ENCODE results near the gene CPSF3.

Gene CPSF3

DNA sequence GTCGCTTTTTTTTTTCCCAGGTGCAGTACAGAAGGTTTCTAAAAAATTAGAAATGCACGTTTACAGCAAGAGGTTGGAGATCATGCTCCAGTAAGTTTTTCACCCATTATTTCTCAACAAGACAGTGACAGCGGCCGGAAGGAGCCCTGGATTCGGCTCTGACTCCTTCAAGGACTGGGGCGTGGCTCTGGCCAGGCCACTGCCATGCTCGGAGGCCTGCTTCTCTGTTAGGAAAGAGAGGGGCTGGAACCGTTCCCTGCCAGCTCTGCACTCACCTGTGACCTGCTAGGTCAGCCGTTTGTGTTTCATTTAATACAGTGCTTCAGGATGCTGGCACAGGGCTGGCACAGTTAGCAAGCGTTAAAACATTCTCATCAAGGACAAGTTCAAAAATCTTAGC is 44.2 kb downstream of the CPSF3 start:
- no peak overlapping the region for H3K4me3 ChIP-seq (ENCODE audit: low read depth, low read length)
- DNase-seq (ENCODE audit: low read depth): no peak
- TF ChIP-seq MYC (IDR thresholded peaks at IDR 0.05; ENCODE audit: low read depth, low read length) (no peak), POLR2A (IDR thresholded peaks at IDR 0.05; ENCODE audit: extremely low read depth, insufficient read length) (no peak), MAX (IDR thresholded peaks at IDR 0.05; ENCODE audit: low read depth, low read length) (no peak)
- TF ChIP-seq, protein P1, sequence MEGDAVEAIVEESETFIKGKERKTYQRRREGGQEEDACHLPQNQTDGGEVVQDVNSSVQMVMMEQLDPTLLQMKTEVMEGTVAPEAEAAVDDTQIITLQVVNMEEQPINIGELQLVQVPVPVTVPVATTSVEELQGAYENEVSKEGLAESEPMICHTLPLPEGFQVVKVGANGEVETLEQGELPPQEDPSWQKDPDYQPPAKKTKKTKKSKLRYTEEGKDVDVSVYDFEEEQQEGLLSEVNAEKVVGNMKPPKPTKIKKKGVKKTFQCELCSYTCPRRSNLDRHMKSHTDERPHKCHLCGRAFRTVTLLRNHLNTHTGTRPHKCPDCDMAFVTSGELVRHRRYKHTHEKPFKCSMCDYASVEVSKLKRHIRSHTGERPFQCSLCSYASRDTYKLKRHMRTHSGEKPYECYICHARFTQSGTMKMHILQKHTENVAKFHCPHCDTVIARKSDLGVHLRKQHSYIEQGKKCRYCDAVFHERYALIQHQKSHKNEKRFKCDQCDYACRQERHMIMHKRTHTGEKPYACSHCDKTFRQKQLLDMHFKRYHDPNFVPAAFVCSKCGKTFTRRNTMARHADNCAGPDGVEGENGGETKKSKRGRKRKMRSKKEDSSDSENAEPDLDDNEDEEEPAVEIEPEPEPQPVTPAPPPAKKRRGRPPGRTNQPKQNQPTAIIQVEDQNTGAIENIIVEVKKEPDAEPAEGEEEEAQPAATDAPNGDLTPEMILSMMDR (IDR thresholded peaks at IDR 0.05; ENCODE audit: low read depth, low read length): no peak

DNA sequence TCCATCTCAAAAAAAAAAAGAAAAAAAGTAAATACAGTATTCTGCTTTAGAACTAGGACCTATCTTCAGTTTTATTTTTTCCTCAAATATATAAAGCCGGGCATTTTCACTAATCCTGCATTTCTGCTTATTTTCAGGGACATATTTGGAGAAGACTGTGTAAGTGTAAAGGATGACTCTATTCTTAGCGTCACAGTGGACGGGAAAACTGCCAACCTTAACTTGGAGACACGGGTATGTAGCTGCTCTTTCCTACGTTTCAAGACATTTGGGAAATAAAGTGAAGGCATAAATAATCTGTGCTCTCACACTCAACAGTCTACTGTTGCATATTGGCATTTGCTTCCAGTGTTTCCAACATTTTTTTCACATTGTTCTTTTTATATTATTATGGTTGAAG is 47.8 kb downstream of the CPSF3 start:
- TF ChIP-seq POLR2A (IDR thresholded peaks at IDR 0.05; ENCODE audit: extremely low read depth, insufficient read length) (no peak), MAX (IDR thresholded peaks at IDR 0.05; ENCODE audit: low read depth, low read length) (no peak), MYC (IDR thresholded peaks at IDR 0.05; ENCODE audit: low read depth, low read length) (no peak)
- TF ChIP-seq, protein P1 (IDR thresholded peaks at IDR 0.05; ENCODE audit: low read depth, low read length): no peak
- DNase-seq (ENCODE audit: low read depth): no peak
- no peak overlapping the region for H3K4me3 ChIP-seq (ENCODE audit: low read depth, low read length)

GRCh38 chr2:9472511-9472910 is 49.1 kb downstream of the CPSF3 start:
- TF ChIP-seq, protein P1 (IDR thresholded peaks at IDR 0.05; ENCODE audit: low read depth, low read length): no peak
- TF ChIP-seq MAX (IDR thresholded peaks at IDR 0.05; ENCODE audit: low read depth, low read length) (no peak), POLR2A (IDR thresholded peaks at IDR 0.05; ENCODE audit: extremely low read depth, insufficient read length) (no peak), MYC (IDR thresholded peaks at IDR 0.05; ENCODE audit: low read depth, low read length) (no peak)
- no peak overlapping the region for H3K4me3 ChIP-seq (ENCODE audit: low read depth, low read length)
- DNase-seq (ENCODE audit: low read depth): no peak

DNA sequence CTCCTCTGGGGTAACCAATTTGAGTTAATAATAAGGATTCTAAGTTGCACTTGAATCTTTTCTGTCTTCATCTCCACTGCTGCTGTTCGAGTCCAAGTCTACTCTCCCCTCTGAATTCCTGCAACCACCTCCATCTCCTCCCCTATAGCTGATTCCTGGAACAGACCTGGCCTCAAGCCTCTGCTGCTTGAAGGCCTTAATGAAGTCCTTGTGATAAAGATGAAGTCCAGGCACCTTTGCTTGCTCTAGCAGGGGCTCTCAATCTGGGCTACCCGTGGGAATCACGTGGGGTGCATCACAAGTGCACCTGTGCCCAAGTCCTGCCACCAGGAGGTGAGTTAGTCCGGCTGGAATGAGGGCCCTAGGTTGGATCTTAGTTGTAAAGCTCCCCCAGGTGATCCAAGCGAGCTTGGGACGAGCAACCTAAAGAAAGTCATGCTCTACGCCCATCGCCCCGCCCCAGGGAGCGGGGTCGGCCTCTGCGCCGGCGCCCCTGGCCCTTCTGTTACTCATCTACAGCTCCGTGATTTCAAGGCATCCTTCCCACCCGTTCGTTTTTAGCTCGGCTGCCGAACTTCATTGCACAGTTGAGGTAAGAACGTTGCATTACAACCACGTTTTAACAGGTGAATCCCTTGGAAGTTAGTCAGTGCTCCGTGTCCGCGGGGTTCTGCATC is 50.0 kb downstream of the CPSF3 start:
- no peak overlapping the region for H3K4me3 ChIP-seq (ENCODE audit: low read depth, low read length)
- DNase-seq (ENCODE audit: low read depth): no peak

DNA sequence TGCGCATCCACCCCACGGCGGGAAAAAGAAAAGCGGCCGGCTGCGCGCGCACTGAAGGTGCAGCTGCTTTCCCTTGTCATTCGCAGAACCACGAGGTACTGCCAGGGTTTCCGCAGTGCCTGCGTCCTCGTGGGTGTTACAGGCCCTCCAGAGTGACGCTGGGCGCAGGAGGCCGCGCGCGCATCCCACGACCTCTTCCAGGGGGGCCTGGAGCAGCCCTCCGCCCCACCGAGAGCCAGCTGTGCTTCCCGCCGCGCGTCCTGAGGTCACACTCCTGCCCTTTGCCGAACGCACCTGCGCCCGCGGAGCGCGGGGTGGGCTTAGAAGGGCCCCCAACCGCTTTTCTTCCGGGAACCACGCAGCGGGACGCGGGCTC is 50.5 kb downstream of the CPSF3 start:
- H3K4me3 ChIP-seq (ENCODE audit: low read depth, low read length): no peak overlapping the region
- no peak for DNase-seq (ENCODE audit: low read depth)

More for the DNA sequence above, 50.0 kb downstream of the CPSF3 start:
- TF ChIP-seq POLR2A (IDR thresholded peaks at IDR 0.05; ENCODE audit: extremely low read depth, insufficient read length) (no peak), MAX (IDR thresholded peaks at IDR 0.05; ENCODE audit: low read depth, low read length) (no peak), MYC (IDR thresholded peaks at IDR 0.05; ENCODE audit: low read depth, low read length) (no peak)
- TF ChIP-seq, protein P1 (IDR thresholded peaks at IDR 0.05; ENCODE audit: low read depth, low read length): no peak

More for the DNA sequence above, 50.5 kb downstream of the CPSF3 start:
- TF ChIP-seq MYC (IDR thresholded peaks at IDR 0.05; ENCODE audit: low read depth, low read length) (no peak), MAX (IDR thresholded peaks at IDR 0.05; ENCODE audit: low read depth, low read length) (no peak), POLR2A (IDR thresholded peaks at IDR 0.05; ENCODE audit: extremely low read depth, insufficient read length) (no peak)
- TF ChIP-seq, protein P1 (IDR thresholded peaks at IDR 0.05; ENCODE audit: low read depth, low read length): no peak

Measured in NB4 (cell line).